BLaER1 treated with 17β-estradiol and CSF1 and Interleukin-3, amounts not matched to agents 10 nM and 100 nM (cell line): ENCODE measurements around the gene NAA30.
"Not testable (repeated sequence)": the region's sequence is repeated elsewhere in the genome, so short reads cannot be mapped to it uniquely, and the experiment has no call there.

Experiments
- H3K27ac ChIP-seq, 11 experiments: shearing (Covaris generic); formaldehyde crosslinking; 2 replicates each; pipeline ENCODE4 v1.8.1; 2022
- H3K27me3 ChIP-seq, 11 experiments: shearing (Covaris generic); formaldehyde crosslinking; 2 replicates each; pipeline ENCODE4 v1.8.1; 2022
- H3K36me3 ChIP-seq, 11 experiments: shearing (Covaris generic); formaldehyde crosslinking; 2 replicates each; pipeline ENCODE4 v1.8.1; 2022
- H3K4me1 ChIP-seq, 10 experiments: shearing (Covaris generic); formaldehyde crosslinking; 2 replicates each; pipeline ENCODE4 v1.8.1; 2022
- H3K4me2 ChIP-seq, 11 experiments: shearing (Covaris generic); formaldehyde crosslinking; 2 replicates each; pipeline ENCODE4 v1.8.1; 2022
- H3K4me3 ChIP-seq, 10 experiments: shearing (Covaris generic); formaldehyde crosslinking; 2 replicates each; pipeline ENCODE4 v1.8.1; 2022
- H3K9ac ChIP-seq, 11 experiments: shearing (Covaris generic); formaldehyde crosslinking; 2 replicates each; pipeline ENCODE4 v1.8.1; 2022
- H3K9me3 ChIP-seq, 11 experiments: shearing (Covaris generic); formaldehyde crosslinking; replicated peaks in 1 of 11; 2 replicates each; pipeline ENCODE4 v1.8.1; 2022
- H4K20me1 ChIP-seq, 11 experiments: shearing (Covaris generic); formaldehyde crosslinking; 2 replicates each; pipeline ENCODE4 v1.8.1; 2022
- Cebpa-rat ChIP-seq, 11 experiments: shearing (Covaris generic); IDR thresholded peaks; 2 replicates each; pipeline ENCODE4 v1.8.1; 2022

Gene NAA30

GRCh38 chr14:57390037-57390805 is at the start of gene NAA30:
TSS of gene NAA30 (plus strand) at chr14:57390586. CDS start at chr14:57390958, 372 bp downstream.
- Histone ChIP-seq H4K20me1 (peaks cover 18 to 41% (median 31%) of the 10 kb centered on the region in 11 experiments; a peak in 21 of 22 replicates), H3K4me2 (peak within 1 kb of the TSS; percentile 89 to 99 (median 93)), H3K9me3 (no peaks in the 10 kb centered on the region), H3K9ac (peak within 1 kb of the TSS; percentile 85 to 96 (median 92)), H3K27me3 (no peaks in the 10 kb centered on the region), H3K36me3 (peaks cover 0 to 25% (median 0%) of the 10 kb centered on the region in 11 experiments; a peak in 5 of 22 replicates), H3K27ac (peak within 1 kb of the TSS; percentile 79 to 89 (median 84)), H3K4me1 (peaks cover 21 to 43% (median 32%) of the 10 kb centered on the region in 10 experiments), H3K4me3 (peak within 1 kb of the TSS; percentile 76 to 98 (median 92))
- TF ChIP-seq Cebpa-rat (IDR thresholded peaks at IDR 0.05), result no peak

DNA sequence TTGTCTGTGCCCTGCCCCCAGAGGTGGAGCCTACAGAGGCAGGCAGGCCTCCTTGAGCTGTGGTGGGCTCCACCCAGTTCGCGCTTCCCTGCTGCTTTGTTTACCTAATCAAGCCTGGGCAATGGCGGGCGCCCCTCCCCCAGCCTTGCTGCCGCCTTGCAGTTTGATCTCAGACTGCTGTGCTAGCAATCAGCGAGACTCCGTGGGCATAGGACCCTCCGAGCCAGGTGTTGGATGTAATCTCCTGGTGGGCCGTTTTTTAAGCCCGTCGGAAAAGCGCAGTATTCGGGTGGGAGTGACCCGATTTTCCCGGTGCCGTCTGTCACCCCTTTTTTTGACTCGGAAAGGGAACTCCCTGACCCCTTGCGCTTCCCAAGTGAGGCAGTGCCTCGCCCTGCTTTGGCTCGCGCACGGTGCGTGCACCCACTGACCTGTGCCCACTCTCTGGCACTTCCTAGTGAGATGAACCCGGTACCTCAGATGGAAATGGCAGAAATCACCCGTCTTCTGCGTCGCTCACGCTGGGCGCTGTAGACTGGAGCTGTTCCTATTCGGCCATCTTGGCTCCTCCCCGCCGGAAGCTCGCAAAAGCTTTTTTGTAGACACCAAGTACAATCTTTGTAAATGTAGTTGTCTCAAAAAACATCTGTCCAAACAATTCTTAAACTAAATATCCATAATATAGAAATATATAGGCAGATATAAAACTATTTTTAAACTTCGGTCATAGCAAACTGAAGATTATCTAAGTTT is 46.7 kb upstream of the NAA30 start:
- not testable (repeated sequence) for H3K4me2 ChIP-seq, H3K9me3 ChIP-seq

GRCh38 chr14:57345106-57345505 is 45.3 kb upstream of the NAA30 start:
- Histone ChIP-seq H4K20me1 (no peaks in the 10 kb centered on the region), H3K27me3 (no peaks in the 10 kb centered on the region), H3K9me3 (peaks cover 0 to 6% (median 0%) of the 10 kb centered on the region in 11 experiments; a peak in 2 of 22 replicates), H3K27ac (no peak overlapping the region), H3K36me3 (no peaks in the 10 kb centered on the region), H3K4me3 (no peak overlapping the region), H3K4me1 (no peaks in the 10 kb centered on the region), H3K4me2 (no peak overlapping the region), H3K9ac (no peak overlapping the region)
- TF ChIP-seq Cebpa-rat (IDR thresholded peaks at IDR 0.05), result no peak

More for the DNA sequence above, 46.7 kb upstream of the NAA30 start:
- H3K9ac ChIP-seq, H3K4me3 ChIP-seq, H3K27ac ChIP-seq, H4K20me1 ChIP-seq, H3K27me3 ChIP-seq, H3K4me1 ChIP-seq, H3K36me3 ChIP-seq: not testable (repeated sequence)

DNA sequence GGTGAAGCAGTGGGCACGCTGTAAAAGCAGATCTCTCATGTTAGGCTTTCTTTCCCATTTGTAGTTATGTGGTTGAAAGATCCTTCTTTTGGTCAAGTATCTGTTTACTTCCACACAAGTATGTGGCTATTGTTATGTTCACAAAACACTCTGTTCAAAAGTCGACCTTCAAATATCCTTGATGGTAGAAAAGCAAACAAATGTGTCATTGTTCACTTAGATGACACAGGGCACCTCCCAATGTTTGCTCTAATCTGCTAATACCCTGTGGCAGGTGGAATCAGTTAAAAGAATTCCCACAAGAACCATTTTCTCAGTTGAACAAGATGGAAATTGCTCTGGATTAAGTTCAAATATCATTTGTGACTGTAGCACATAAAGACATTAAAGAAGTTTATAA is 43.6 kb upstream of the NAA30 start:
- Histone ChIP-seq H3K4me2 (no peak overlapping the region), H3K9ac (no peak overlapping the region), H3K36me3 (no peaks in the 10 kb centered on the region), H3K27ac (no peak overlapping the region), H3K27me3 (no peaks in the 10 kb centered on the region), H3K4me1 (no peaks in the 10 kb centered on the region), H3K4me3 (no peak overlapping the region), H4K20me1 (no peaks in the 10 kb centered on the region), H3K9me3 (peaks cover 0 to 6% (median 0%) of the 10 kb centered on the region in 11 experiments; a peak in 2 of 22 replicates)
- TF ChIP-seq Cebpa-rat (IDR thresholded peaks at IDR 0.05), result no peak

DNA sequence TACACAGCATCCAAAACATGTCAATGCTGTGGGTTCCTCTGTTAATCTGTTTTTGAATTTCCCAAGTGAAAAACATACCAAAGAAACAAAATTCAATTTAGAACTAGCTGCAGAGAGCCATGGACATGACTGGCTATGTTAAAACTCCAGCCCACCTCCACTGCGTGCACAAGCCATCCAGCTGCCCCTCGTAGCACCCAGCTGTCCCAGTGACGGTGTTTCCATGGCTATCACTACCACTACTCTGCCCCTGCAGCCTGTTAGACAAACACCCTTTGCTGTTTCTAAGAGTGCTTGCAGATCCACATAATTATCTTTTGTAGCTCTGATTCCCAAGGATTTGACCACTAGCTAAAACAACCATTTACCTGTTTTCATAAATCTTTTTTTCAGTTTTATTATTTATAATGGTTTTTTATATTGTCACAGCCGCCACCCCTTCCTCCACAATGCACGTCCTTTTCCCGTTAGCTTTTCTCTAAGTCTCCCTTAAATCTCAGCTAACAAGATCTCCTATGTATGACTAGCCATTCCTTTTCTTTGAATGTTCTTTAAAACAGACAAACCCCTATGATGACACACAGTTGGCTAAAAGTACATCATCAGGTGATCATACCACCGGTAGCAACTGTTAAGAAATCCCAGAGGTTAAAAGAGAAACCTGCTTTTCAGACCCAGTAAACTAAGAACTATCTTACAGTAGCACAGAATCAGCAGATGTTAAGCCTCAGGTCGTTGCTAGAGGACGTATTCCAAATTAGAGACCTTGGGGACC is 37.8 kb upstream of the NAA30 start:
- TF ChIP-seq Cebpa-rat (IDR thresholded peaks at IDR 0.05), result no peak
- H3K27me3 ChIP-seq, result no peaks in the 10 kb centered on the region
- no peak overlapping the region for H3K27ac ChIP-seq
- H3K4me1 ChIP-seq, result no peaks in the 10 kb centered on the region
- no peak overlapping the region for H3K9ac ChIP-seq
- no peaks in the 10 kb centered on the region for H3K36me3 ChIP-seq
- no peaks in the 10 kb centered on the region for H3K9me3 ChIP-seq
- H3K4me3 ChIP-seq, result no peak overlapping the region
- no peak overlapping the region for H3K4me2 ChIP-seq
- H4K20me1 ChIP-seq, result no peaks in the 10 kb centered on the region

DNA sequence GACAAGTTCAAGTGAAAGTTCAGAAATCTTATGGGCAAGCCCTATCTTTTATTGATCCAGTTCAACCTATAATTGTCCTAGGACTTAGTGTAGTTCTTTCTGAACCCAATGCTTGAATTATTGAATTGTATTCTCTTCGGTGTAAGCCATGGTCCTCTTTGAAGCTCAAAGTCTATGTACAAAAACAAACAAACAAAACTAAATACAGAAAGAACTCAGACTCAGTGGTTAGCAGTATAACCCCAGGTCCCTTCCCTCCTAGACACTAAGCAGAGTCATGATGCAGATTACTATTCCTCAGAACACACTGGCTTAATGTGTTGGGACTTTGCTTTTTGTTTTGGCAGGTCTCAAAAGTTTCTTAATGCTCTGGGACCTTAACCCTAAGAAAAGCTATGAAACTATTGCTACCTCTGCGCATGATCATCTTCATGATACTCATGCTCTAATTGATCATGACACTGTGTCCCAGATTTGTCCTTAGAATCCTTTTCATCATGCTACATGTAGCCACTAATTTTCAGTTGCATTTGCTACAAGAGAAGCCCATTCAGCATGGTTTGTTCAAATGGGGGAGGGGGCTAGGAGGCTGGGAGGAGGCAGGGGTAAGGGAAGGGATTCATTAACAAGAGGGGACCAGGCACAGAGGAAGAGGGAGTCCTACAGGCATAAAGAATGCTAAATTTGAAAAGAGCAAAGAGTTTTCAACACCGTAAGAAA is 35.1 kb upstream of the NAA30 start:
- no peak overlapping the region for H3K27ac ChIP-seq

DNA sequence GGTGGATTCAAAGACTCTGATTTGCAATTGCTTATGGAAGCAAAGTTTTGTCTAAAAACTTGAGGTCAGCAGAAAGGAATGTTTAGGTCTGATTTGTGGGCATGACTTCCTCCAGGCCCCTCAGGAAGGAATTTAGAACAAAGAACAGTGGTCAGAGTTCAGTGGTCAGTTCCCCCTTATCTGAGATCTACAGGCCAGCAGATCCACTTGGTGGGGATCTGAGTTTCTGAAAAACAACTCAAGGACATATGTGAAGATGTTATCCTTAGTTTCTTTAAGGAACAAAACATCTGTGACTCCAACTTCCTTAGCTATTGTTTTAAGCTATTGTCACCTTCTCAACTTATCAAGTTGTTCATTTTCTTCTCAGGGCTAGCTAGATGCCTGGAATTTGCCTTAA is 28.0 kb upstream of the NAA30 start:
- Histone ChIP-seq H3K9me3 (no peaks in the 10 kb centered on the region), H3K9ac (no peak overlapping the region)
- TF ChIP-seq Cebpa-rat (IDR thresholded peaks at IDR 0.05), result no peak

More for the DNA sequence above, 35.1 kb upstream of the NAA30 start:
- Histone ChIP-seq H3K9me3 (no peaks in the 10 kb centered on the region), H3K4me3 (no peak overlapping the region), H3K4me1 (no peaks in the 10 kb centered on the region), H3K27me3 (no peaks in the 10 kb centered on the region), H3K36me3 (no peaks in the 10 kb centered on the region), H3K4me2 (no peak overlapping the region), H3K9ac (no peak overlapping the region), H4K20me1 (no peaks in the 10 kb centered on the region)
- no peak for TF ChIP-seq Cebpa-rat (IDR thresholded peaks at IDR 0.05)

GRCh38 chr14:57364659-57365450 is 25.5 kb upstream of the NAA30 start:
- Histone ChIP-seq H3K4me1 (no peaks in the 10 kb centered on the region), H3K9ac (no peak overlapping the region), H3K36me3 (no peaks in the 10 kb centered on the region), H3K4me3 (no peak overlapping the region), H3K4me2 (no peak overlapping the region), H3K27ac (no peak overlapping the region), H3K9me3 (peaks cover 0 to 9% (median 6%) of the 10 kb centered on the region in 11 experiments; a peak in 5 of 22 replicates), H3K27me3 (no peaks in the 10 kb centered on the region), H4K20me1 (no peaks in the 10 kb centered on the region)
- TF ChIP-seq Cebpa-rat (IDR thresholded peaks at IDR 0.05), result no peak

More for the DNA sequence above, 28.0 kb upstream of the NAA30 start:
- H3K4me1 ChIP-seq, result no peaks in the 10 kb centered on the region
- no peak overlapping the region for H3K27ac ChIP-seq
- H3K4me2 ChIP-seq, result no peak overlapping the region
- H4K20me1 ChIP-seq, result no peaks in the 10 kb centered on the region
- H3K36me3 ChIP-seq, result no peaks in the 10 kb centered on the region
- H3K27me3 ChIP-seq, result no peaks in the 10 kb centered on the region
- no peak overlapping the region for H3K4me3 ChIP-seq

GRCh38 chr14:57370187-57370586 is 20.2 kb upstream of the NAA30 start:
- not testable (repeated sequence) for H3K27ac ChIP-seq, H3K36me3 ChIP-seq, H3K4me1 ChIP-seq, H3K9ac ChIP-seq, H3K27me3 ChIP-seq, H4K20me1 ChIP-seq, H3K4me3 ChIP-seq, H3K4me2 ChIP-seq
- H3K9me3 ChIP-seq, result peaks cover 4 to 16% (median 6%) of the 10 kb centered on the region in 11 experiments; a peak in 6 of 22 replicates
